NCI-H146 (cell line): ENCODE data around the gene NACC1.

Experiments
- DNase-seq: peaks from one replicate; lab custom pipeline; 2025; lab: John Stamatoyannopoulos, UW

The NACC1 gene

GRCh38 chr19:13087795-13088537 lies 30.1 kb upstream of the NACC1 start:
- no peak for DNase-seq

DNA sequence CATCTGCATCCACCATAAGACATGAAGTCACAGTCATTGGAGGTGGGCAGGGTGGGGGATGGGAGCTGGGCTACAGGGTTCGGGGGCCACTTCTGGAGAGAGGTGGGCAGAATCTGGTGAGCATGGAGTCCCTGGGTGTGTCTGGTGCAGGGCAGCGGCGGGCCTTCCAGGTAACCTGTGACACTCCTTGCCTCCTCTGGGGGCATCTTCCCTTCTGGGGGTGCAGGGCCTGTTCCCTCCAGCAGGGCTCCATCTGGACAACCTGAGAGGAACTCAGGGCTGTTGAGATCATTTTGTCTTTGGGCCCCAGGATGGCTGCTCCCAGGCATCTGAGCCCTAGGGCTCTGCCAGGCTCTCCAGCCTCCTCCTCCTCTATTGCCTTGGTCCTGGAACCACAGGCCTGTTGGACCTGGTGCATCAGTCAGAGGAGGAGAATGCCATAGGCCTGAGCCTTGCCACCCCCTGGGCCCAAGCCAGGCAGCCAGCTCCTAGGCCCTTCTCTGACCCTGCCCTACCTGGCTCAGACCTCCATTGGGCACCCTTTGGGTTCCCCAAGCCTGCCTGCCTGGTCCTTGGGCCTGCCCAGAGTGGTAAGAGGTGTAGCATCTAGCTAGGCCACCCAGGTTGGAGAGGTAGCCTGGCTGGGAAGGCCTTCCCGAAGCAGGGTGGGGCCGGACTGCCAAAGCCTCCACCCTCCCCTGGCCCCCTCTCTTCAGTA lies 28.8 kb upstream of the NACC1 start:
- DNase-seq = no peak

DNA sequence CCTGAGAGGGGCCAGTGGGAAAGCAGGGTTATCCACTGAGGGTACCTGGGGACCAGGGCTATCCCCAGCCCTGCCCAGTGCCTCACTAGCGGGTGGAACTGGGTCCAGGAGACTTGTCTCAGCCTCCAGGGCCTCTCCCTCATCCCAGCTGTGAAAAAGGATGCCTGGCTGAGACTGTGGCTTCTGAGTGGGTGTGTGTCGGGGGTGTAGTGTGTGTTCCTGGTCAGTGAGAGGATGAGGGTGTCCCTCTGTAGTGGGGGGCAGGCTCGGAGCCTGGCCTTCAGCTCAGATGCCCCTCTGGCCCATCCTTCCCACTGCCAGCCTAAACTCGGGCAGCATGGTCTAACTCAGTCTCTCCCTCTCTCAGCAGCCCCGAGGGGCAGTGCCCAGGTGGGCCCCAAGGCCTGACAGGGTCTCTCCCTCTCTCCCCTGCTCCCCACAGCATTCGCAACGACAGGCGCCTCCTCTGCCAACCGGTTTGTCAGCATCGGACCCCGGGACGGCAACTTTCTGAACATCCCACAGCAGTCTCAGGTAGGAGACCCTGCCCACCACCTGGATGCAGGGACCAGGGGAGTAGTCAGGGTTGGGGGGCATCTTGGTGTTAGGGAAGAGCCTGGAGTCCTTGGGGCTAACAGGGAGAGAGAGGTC lies 28.1 kb upstream of the NACC1 start:
- DNase-seq = no peak

- DNase-seq = peak; percentile 29
Observed at GRCh38 chr19:13090511-13091231, 27.4 kb upstream of the NACC1 start.

DNA sequence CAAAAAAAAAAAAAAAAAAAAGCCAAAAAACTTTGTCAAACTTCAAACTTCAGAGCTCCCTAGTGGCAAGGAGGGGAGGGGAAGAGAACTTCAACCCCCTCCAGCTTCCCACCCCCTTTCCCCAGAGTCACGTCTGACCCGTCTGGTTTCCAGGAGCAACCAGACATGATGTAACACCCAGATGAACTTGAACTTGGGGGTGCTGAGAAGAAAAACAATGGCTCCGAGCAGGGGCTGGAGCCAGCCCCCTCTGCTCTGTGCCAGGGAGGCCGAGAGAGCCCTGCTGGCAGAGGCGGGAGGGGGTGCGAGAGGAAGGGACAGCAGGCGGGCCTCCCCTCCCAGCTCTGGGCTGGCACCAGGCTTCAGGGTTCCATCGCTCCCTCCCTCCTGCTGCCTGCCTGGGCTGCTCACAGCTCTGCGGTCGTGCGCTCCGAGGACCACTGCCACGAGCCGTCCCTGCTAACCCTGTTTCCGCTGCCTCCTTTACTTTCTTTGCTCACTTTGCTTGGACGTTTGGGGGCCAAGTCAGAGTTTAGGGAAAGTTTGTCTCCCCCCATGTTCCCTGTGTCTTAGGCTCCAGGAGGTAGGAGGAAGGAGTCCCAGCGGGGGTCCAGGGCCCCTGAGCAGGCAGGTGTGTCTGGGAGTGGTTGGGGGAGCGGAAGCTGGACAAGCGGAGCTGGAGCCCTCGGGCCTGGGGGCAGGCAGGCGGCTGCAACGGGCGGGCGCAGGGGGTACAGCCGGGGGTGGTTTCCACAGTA lies 26.5 kb upstream of the NACC1 start:
- no peak for DNase-seq

GRCh38 chr19:13092158-13092543 lies 25.9 kb upstream of the NACC1 start:
- no peak for DNase-seq

- no peak for DNase-seq
Observed at GRCh38 chr19:13092606-13093235, 25.3 kb upstream of the NACC1 start.

GRCh38 chr19:13093407-13094105 lies 24.5 kb upstream of the NACC1 start:
- peak; percentile 92 for DNase-seq

- no peak for DNase-seq
Observed at GRCh38 chr19:13094106-13094504, 24.0 kb upstream of the NACC1 start.

DNA sequence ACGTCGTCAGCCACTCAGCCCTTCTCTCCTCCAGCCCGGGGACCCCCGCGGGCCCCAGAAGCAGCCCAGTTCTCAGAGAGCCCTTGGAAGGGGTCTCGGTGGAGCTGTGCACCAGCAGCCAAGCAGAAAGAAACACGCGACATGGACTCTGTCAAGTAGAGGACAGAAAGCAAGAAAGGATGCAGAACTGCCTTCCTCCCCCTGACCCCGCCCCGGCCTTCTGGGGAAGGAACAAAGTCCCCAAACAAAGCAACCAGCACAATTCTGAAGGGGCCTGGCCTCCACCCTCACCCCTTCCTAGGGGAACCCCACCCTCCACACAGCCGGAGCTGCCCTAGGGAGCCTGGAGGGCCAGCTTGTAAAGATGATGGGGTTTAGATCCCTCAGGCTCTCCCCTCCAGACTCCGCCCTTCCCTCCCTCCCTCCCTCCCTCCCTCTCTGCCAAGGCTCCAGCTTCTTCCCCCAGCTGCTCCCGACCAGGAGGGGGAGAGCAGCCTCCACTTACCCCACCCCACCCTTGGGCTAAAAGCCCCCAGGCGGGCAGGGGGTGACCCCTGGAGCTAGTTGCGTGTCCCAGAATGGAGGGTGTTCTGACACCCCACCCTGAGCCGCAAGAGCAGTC lies 23.2 kb upstream of the NACC1 start:
- peak; percentile 48 for DNase-seq

DNA sequence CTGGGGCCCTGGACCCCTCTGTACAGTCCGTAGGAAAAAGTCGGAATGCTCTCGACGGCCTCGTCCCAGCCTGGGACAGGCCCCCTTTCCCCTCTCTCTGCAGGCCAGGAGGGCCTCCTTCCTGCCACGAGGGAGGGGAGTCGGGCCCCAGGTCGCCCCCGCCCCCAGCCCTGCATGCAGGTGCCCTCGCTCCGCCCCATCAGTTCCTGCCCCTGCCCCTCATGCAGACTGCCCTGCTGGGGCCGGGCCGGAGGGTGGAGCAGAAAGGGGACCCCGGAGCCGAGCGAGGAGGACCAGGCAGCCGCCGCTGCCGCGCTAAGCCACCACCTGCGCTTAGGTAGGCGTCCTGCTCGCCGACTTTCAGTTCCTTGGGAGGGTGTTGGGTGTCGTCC lies 22.7 kb upstream of the NACC1 start:
- DNase-seq = peak; percentile 60

- DNase-seq = peak; percentile 56
Observed at GRCh38 chr19:13095934-13096927, 21.8 kb upstream of the NACC1 start.

- no peak for DNase-seq
Observed at GRCh38 chr19:13097033-13097462, 21.0 kb upstream of the NACC1 start.

DNA sequence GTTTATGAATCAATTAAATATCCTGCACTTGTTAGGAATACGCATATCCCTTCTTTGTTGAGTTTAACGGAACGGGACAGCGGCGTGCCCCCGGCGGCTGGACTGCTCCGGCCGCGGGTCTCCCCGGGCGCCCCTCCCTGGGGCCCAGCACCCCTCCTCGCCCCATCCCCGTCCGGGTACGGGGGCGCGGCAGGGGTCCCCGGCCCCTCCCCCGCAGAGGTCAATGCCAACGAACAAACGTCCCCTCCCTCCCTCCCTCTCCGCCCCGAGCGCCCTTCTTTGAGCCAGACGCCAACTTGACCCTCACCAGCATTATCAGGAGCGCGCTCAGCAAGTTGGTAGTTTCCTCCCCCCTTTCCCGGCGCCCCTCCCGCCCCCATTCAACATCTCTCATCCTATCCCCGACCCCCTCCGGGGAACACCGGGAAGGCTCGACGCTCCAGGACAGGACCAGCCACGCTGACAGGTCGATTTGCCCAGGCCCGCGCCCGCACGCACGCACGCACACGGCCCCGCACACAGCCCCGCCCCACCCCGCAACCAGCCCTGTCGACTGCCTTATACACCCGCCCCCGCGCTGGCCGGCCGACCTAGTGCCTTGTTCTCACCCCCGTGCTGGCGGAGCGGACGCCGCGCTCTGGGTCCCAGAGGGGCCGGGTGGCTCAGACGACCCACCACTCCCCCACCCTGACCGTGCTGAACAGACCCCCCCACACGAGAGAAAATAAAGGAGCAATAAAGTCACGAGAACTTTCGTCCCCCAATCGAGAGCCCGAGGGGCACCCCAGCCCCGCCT lies 20.4 kb upstream of the NACC1 start:
- DNase-seq = no peak

DNA sequence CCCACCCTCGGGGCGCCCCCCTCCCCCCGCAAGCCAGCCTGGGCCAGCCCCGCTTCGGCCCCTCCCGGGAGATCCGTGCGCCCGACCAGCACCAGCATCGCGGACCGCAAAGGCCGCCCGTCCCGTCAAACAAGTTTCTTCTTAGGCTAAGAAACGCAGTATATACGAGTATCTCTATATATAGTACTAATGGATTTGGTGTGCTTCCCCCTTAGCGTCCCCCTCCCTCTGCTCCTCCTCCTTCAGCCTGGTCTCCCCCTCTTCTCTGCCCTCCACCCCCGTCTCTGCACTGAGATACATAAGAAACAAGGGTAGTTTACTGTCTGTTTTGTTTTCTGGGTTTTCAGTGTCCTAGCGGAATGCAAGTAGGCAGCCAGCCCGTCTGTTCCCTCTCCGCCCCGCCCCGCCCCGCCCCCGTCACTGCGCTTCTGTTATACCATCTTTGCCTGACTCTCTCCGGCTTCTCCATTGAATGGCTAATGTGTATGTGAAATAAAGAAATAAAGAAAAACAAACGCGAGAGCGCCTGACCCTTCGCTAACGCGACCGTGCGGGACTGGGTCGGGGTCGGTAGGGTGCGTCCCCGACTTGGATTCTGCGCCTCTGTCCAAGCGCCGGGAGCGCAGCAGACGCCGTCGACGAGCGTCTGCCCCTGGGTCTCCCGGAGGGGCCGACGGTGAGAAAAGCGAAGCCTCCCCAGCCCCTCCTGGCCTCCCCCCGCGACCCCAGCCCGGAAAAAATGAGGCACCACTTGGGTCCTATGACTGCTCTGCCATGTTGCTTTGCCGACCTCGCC lies 19.6 kb upstream of the NACC1 start:
- DNase-seq = no peak

GRCh38 chr19:13099073-13099999 lies 18.7 kb upstream of the NACC1 start:
- no peak for DNase-seq
